ENCODE measurements around the gene TMEM237.

The TMEM237 gene

GRCh38 chr2:201642086-201642578 is 1.2 kb downstream of the TMEM237 start:
- no peaks in the 10 kb centered on the region; the same call in 1 of the 2 replicates for H3K4me1 ChIP-seq (ENCODE audit: control insufficient read depth, insufficient read depth, low read length)
- ChIA-PET CTCF (interaction anchor here (0.6 to 0.7 kb wide), 2 partner anchors 11 to 570 kb away, joined by 3 read pairs; no protein-coding TSS in a partner anchor), POLR2A (interaction anchor here (1.7 to 1.9 kb wide), 2 partner anchors 139 to 191 kb away, joined by 7 to 9 read pairs; partner anchors contain the start of genes ALS2, STRADB and TRAK2)
- peak overlapping the region; percentile 81 for H3K27ac ChIP-seq (ENCODE audit: extremely low read depth, low read depth, low read length)
- TF ChIP-seq ZBTB48 (tag by site-specific recombination; IDR thresholded peaks at IDR 0.05) = peak; percentile 49; the same call in 1 of the 2 replicates
- 0 out of 2 replicates have a peak, but pooled peaks have one; percentile 62 for TF ChIP-seq PATZ1 (tag by site-specific recombination; IDR thresholded peaks at IDR 0.05)
- 0 out of 2 replicates have a peak, but pooled peaks have one; percentile 17 for TF ChIP-seq KLF9 (tag by site-specific recombination; IDR thresholded peaks at IDR 0.05; ENCODE audit: low read depth)
- 0 out of 2 replicates have a peak, but pooled peaks have one; percentile 52 for TF ChIP-seq ZNF692 (tag by site-specific recombination; IDR thresholded peaks at IDR 0.05)
- TF ChIP-seq ZNF677 (tag by site-specific recombination; IDR thresholded peaks at IDR 0.05) = no peak
- TF ChIP-seq EGR2 (tag by site-specific recombination; IDR thresholded peaks at IDR 0.05; ENCODE audit: low read depth) = no peak
- TF ChIP-seq ZBTB17 (tag by site-specific recombination; IDR thresholded peaks at IDR 0.05) = peak; percentile 77
- TF ChIP-seq ZNF610 (tag by site-specific recombination; IDR thresholded peaks at IDR 0.05; ENCODE audit: borderline replicate concordance) = no peak
- TF ChIP-seq SP2 (tag by site-specific recombination; IDR thresholded peaks at IDR 0.05) = 0 out of 2 replicates have a peak, but pooled peaks have one; percentile 10
- H3K36me3 ChIP-seq (ENCODE audit: control insufficient read depth in 2 of 2, insufficient read depth in 1 of 2, low read length in 2 of 2) = peaks cover 5 to 23% of the 10 kb centered on the region in 2 experiments; a peak in 2 of 3 replicates
- H3K9me3 ChIP-seq (ENCODE audit: control insufficient read depth, insufficient read depth, low read depth, low read length) = no peaks in the 10 kb centered on the region
- H3K4me3 ChIP-seq (ENCODE audit: low read depth, low read length) = peak overlapping the region; percentile 82

- CTCF ChIA-PET = interaction anchor here (0.8 kb wide), 1 partner anchor 27 kb away, joined by 3 read pairs; no protein-coding TSS in a partner anchor
- no peak overlapping the region for H3K4me3 ChIP-seq (ENCODE audit: low read depth, low read length)
- H3K9me3 ChIP-seq (ENCODE audit: control insufficient read depth, insufficient read depth, low read depth, low read length) = no peaks in the 10 kb centered on the region
- H3K27ac ChIP-seq (ENCODE audit: extremely low read depth, low read depth, low read length) = no peak overlapping the region
- H3K36me3 ChIP-seq (ENCODE audit: control insufficient read depth in 2 of 2, insufficient read depth in 1 of 2, low read length in 2 of 2) = peaks cover 16 to 48% of the 10 kb centered on the region in 2 experiments
- POLR2A ChIA-PET = interaction anchor here (0.6 kb wide), 1 partner anchor 188 kb away, joined by 3 read pairs; the partner anchor contains the start of genes STRADB and TRAK2
- H3K4me1 ChIP-seq (ENCODE audit: control insufficient read depth, insufficient read depth, low read length) = no peaks in the 10 kb centered on the region; the same call in 1 of the 2 replicates
- no peak for TF ChIP-seq ZNF292 (tag by site-specific recombination; IDR thresholded peaks at IDR 0.05; ENCODE audit: borderline replicate concordance, low read depth)
- no peak for TF ChIP-seq ZNF654 (tag by site-specific recombination; IDR thresholded peaks at IDR 0.05; ENCODE audit: low read depth)
- TF ChIP-seq ZNF701 (tag by site-specific recombination; IDR thresholded peaks at IDR 0.05) = no peak
- no peak for TF ChIP-seq PRDM6 (tag by site-specific recombination; IDR thresholded peaks at IDR 0.05)
- TF ChIP-seq SETDB1 (IDR thresholded peaks at IDR 0.05; ENCODE audit: insufficient read length, low read length) = no peak
- no peak for TF ChIP-seq ZNF202 (tag by site-specific recombination; IDR thresholded peaks at IDR 0.05; ENCODE audit: borderline replicate concordance)
- no peak for TF ChIP-seq ZBTB10 (tag by site-specific recombination; IDR thresholded peaks at IDR 0.05)
- TF ChIP-seq ZFHX2 (tag by site-specific recombination; conservative IDR thresholded peaks at IDR 0.05) = no peak
- TF ChIP-seq MEIS1 (CRISPR knock-in tag; IDR thresholded peaks at IDR 0.05; ENCODE audit: borderline replicate concordance) = no peak
- TF ChIP-seq ZBTB26 (tag by site-specific recombination; optimal IDR thresholded peaks at IDR 0.05) = no peak
- no peak for TF ChIP-seq INSM2 (tag by site-specific recombination; IDR thresholded peaks at IDR 0.05)
These were observed 4.1 kb downstream of the TMEM237 start for GRCh38 chr2:201639205-201639604.

All from HEK293 (cell line).